Stimulated activated CD4-positive, alpha-beta T cell treated with anti-CD3 and anti-CD28 coated beads, Interleukin-1b, Interleukin-23, amount 100 ng/mL, for 24 hours (primary cell): Measurements from ENCODE around the gene ADCYAP1R1.

ENCODE experiments used
- DNase-seq, 4 experiments: peaks; one replicate each; pipeline ENCODE4 v3.0.0-alpha.2; 2020; ENCODE audit warnings: low read depth in 4 of 4, low spot score in 1 of 4

Gene ADCYAP1R1

DNA sequence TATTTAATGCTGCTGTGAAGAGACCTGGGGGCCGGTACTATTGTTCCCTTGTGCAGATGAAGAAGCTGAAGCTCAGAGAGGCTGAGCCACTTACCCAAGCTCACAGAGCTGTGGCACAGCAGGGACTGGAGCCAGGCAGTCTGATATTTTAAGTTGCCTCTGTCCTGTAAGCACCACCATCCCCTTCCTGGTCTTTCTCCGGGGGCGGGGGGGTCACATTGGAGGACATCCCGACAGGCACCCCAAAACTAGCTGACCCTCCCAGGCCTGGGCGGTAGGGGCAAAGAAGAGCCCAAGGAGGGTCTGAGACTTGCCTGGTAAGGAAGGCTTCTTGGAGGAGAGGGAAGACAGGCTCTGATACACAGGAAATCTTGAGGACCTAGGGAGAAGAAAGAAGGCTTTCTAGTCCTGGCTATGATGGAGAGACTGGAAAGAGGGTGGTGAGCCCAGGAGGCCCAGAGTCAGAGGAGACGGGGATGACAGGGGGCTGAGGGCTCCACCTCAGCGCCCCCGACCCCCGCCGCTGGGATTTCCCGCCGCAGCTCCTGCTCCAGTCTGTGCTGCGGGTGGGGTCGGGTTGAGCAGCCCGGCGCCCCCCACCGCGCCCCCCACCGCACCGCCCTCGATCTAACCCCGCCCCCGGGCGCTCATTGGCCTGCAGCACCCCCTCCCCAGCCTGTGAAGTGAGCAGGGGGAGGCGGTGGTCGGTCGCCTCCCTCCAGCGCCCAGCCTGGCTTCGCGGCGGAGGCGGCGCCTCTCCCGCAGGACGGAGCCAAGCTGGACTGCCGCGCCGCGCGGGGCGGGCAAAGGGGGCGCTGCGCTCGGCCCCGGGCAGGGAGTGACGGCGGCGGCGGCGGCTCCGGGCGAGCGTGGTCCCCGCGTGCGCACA is at the start of gene ADCYAP1R1:
ADCYAP1R1 (plus strand) TSS at position 711 of the 889 bp plus-strand sequence. CDS start 10,957 bp downstream, outside the sequence.
- no peak for DNase-seq

DNA sequence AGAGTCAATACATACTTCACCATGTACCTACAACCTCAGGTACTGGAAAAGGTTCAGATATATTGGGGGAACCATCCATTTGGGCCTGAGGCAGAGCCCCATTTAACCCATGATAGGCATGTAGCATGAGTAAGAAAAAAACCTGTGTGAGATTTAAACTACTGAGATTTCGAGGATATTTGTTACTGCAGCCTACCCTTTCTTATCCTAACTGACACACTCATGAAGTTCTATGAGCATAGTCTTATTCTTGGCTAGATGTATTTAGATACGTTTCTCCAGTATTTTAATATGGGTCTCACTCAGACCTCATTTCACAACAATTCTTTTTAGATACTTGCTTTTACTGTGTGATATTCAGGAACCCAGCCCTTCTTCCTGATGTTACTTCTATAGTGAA is 49.0 kb upstream of the ADCYAP1R1 start:
- no peak for DNase-seq

- no peak for DNase-seq
These were observed 48.4 kb upstream of the ADCYAP1R1 start for GRCh38 chr7:31003721-31004120.

- no peak for DNase-seq
These were observed 47.7 kb upstream of the ADCYAP1R1 start for GRCh38 chr7:31004393-31004792.

DNA sequence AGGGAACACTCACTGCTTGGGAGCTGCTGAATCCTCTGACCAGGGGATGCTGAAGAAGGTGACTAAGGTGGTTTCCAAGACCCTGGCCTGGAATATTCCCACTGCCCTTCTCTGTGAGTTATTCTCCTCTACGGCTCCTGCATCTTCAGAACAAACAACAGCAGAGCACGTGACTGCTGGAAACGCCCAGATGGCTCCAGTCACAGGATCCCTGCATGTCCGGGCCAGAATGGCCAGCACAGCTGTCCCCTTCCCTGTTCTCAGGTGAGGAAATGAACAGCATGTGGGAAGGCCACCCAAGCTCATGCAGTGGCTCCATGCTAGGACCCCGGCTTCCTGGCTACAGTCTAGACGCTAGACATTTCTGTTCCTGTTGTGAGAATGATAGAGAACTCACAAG is 45.3 kb upstream of the ADCYAP1R1 start:
- no peak for DNase-seq

DNA sequence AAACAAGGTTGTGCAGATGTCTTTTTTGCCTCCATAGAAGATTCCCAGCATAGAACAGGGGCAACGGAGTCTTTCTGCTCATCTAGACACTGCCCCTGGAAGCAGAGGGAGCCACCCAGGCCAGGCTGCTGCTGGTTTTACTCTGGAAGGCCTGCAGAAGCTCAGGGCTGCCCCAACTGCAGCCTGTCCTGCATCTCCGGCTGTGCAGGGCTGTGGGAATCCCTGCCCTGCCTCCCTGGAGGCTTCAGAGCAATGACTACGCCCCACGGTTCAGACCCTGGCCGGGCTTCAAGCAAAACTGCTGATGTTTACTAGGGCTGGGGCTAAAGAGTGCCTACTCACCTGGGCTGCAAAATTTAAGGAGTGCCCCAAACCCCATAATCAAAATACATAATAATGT is 44.5 kb upstream of the ADCYAP1R1 start:
- DNase-seq, result no peak

DNA sequence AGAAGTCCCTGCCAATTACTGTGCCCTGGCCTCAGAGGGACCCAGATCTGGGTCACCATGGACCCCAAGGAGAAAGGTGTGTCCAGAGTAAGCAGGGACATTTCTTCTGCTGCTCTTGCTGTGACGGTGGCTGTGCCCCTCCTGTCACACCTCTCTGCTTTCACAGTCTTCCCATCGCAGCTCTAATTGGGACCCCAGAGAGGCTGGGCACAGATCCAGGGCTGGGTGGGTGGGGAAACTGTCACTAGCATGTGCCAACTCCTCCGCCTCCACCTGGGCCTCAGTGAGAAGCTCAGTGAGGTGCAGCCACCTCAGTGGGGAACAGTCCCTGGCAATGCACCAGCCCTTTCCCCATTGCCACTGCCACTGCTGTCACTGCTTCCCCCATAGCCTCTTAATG is 37.3 kb upstream of the ADCYAP1R1 start:
- no peak for DNase-seq

- no peak for DNase-seq
These were observed 35.0 kb upstream of the ADCYAP1R1 start for GRCh38 chr7:31017032-31017675.

- no peak for DNase-seq
These were observed 34.4 kb upstream of the ADCYAP1R1 start for GRCh38 chr7:31017721-31018120.

- DNase-seq, result no peak
These were observed 32.6 kb upstream of the ADCYAP1R1 start for GRCh38 chr7:31019509-31019908.

- no peak for DNase-seq
These were observed 31.9 kb upstream of the ADCYAP1R1 start for GRCh38 chr7:31020161-31020560.

- no peak for DNase-seq
These were observed 31.5 kb upstream of the ADCYAP1R1 start for GRCh38 chr7:31020652-31021051.

DNA sequence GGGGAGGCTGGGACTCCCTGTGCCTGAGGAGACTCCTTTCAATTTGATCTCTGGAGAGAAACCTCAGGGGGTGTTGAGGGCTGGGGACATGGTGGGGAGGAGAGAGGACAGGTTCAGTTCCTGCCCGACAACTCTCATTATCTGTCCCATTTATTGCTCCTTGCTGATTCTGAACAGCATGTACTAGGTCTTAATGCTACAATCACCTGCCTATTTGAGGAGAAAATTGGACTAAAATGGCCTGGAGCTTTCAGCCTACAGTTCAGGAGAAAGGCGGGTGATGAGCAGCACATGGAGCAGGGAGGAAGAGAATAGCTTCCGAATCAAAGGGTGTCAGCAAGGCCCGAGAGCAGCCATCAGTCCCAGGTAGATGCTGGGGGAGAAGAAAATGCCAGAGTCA is 30.0 kb upstream of the ADCYAP1R1 start:
- no peak for DNase-seq

- no peak for DNase-seq
These were observed 29.4 kb upstream of the ADCYAP1R1 start for GRCh38 chr7:31022726-31023125.

- no peak for DNase-seq
These were observed 28.2 kb upstream of the ADCYAP1R1 start for GRCh38 chr7:31023877-31024276.

GRCh38 chr7:31027161-31027965 is 24.7 kb upstream of the ADCYAP1R1 start:
- no peak for DNase-seq

DNA sequence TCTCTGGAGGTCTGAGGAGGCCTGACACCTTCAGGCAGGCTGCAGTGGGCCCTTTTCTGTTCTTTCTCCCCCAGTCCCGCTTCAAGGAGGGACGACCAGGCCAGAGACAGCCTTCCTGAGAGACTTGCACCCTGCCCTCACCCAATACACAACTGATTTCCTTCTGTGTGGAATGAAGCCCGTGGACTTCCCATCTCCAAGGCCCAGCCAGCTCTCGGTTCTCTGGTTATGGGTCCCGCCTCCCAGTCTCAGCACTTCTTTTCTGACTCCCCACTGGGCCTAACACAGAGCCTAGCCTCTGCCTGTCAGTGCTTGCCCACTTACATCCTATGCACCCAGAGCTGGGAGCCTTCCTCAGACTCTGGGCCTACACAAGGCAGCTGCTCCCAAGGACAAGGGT is 24.1 kb upstream of the ADCYAP1R1 start:
- no peak for DNase-seq

GRCh38 chr7:31028417-31028992 is 23.6 kb upstream of the ADCYAP1R1 start:
- no peak for DNase-seq

GRCh38 chr7:31029251-31030042 is 22.7 kb upstream of the ADCYAP1R1 start:
- DNase-seq, result no peak

- no peak for DNase-seq
These were observed 18.3 kb upstream of the ADCYAP1R1 start for GRCh38 chr7:31033674-31034300.
